Subcutaneous adipose tissue (tissue), 4 donors: ENCODE data around the gene GRB2. TPM values are rescaled to one million over a fixed set of nuclear protein-coding genes. Genes with fewer than 3 reads are reported as not detected.

Experiments used
- total RNA-seq, 4 donors: library from RNA; depleted of rRNA; stranded (reverse); fragments of >200 nt; gene quantifications; one replicate each; pipeline ENCODE4 v1.1.0, GENCODE V29; 2016
- TF ChIP-seq, protein P1 (sequence below): fragments of 450-650 bp; IDR thresholded peaks from one replicate; pipeline ENCODE4 v1.5.1; 2016; ENCODE audit warnings: low read depth, mild to moderate bottlenecking, control low read depth, antibody characterized with exemption, moderate library complexity

Gene GRB2
- total RNA-seq, 4 donors from 2014 or later: 69.3 to 133 (median 114) TPM

DNA sequence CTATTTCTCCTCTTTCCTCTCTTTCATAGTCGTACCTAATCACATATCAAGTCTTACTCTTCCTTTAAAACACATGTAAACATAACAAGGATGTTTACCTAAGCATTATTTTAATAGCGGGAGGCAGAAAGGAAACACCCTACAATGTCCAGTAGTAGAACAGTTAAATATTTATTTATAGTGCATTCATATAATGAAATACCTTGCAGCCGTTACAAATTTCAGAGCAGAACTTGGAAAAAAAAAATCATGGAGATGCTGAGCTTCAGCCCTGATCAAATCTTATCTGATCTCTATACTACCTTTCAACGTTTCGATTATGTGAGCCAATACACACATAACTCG, 39.6 kb downstream of the GRB2 start:
- TF ChIP-seq, protein P1, sequence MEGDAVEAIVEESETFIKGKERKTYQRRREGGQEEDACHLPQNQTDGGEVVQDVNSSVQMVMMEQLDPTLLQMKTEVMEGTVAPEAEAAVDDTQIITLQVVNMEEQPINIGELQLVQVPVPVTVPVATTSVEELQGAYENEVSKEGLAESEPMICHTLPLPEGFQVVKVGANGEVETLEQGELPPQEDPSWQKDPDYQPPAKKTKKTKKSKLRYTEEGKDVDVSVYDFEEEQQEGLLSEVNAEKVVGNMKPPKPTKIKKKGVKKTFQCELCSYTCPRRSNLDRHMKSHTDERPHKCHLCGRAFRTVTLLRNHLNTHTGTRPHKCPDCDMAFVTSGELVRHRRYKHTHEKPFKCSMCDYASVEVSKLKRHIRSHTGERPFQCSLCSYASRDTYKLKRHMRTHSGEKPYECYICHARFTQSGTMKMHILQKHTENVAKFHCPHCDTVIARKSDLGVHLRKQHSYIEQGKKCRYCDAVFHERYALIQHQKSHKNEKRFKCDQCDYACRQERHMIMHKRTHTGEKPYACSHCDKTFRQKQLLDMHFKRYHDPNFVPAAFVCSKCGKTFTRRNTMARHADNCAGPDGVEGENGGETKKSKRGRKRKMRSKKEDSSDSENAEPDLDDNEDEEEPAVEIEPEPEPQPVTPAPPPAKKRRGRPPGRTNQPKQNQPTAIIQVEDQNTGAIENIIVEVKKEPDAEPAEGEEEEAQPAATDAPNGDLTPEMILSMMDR: no peak

DNA sequence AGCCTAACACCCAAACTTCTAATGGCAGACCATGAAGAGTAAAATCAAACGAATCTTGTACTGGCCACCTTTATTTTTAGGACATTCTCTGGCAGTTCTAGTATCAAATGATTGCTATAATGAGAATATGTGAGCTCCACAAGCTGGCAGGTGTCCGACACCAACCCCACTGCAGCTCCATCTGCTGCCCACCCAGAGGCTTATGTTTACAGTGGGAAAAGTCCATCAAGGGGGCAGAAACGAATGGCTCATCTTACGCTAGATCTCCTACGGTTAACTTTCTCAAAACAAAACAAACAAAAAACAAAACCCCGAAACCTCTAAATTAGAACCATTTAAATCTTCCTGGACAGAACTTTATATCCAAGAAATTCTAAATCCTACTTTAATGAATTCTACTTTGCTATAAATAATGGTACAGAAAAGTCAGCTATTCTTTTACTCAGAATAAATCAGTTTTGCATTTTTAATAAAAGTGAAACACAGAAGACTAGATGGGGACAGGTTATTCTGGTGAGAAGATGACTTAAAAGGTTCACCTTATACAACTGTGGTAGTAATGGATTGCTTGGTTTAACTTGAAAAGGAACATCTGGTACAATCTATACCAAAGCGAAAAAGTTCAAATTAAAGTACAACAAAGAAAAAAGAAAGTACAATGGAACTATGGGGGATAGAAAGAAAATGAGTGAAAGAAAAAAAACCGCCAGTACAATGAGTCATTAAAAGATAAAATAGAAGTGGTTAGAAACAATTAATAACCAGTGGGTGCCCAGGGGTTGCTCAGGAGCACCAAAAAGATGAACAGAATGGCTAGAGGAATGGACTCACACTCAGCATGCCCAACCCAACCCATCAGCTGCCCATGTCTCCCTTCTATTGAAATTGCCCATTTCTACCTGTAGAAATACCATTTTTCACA, 40.2 kb downstream of the GRB2 start:
- TF ChIP-seq, protein P1: no peak

DNA sequence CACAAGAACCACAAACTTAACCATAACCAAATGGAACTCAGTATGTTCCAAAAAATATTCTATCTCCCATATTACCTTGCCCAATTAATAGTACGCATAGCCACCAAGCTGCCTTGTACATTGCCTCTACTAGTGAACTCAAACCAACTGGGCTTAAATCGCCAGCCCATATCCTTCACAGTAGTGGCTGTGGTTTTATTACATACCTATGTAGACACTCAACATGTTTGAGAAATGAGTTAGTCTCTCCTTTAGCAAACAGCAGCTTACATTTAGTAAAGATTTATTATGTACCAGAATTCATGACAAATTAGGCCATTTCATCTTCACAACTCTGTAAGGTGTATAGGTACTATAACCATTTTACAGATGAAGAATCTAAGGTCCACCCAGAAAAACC, 41.4 kb downstream of the GRB2 start:
- TF ChIP-seq, protein P1: no peak

DNA sequence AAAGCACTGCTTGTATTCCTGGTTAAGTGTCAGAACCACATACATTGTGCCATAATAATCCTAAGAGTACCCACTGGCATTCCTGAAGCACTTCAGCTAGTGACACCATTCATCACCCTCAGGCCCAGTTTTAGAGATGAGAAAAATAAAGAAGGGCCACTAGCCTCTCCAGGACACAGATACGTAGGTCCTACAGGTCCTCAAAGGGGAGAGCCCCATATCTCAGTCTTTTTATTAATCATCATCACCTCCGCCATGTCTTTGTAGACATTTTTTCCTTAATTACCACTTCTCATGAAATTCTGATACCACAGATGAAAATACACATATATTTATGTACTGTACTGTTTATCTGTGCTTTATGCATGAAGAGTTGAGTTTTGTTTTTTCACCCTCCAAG, 43.5 kb downstream of the GRB2 start:
- TF ChIP-seq, protein P1: no peak

DNA sequence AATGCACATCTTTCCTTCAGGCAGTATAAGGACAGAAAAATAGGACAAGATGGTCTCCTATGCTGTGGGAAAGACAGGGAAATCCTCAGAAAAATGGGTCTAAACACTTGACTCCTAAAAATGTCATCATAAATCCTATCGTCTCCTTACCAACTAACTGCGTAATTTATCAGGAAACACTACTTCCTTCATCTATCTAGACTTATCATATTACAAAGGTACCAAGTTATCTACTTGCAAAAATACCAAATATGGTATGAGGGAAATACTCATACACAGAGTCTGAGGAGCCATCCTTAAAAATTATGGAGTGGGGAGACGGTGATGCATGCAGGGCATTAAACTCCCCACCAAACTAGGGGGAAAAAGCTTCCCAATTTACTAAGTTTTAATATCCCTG, 44.1 kb downstream of the GRB2 start:
- TF ChIP-seq, protein P1: no peak

DNA sequence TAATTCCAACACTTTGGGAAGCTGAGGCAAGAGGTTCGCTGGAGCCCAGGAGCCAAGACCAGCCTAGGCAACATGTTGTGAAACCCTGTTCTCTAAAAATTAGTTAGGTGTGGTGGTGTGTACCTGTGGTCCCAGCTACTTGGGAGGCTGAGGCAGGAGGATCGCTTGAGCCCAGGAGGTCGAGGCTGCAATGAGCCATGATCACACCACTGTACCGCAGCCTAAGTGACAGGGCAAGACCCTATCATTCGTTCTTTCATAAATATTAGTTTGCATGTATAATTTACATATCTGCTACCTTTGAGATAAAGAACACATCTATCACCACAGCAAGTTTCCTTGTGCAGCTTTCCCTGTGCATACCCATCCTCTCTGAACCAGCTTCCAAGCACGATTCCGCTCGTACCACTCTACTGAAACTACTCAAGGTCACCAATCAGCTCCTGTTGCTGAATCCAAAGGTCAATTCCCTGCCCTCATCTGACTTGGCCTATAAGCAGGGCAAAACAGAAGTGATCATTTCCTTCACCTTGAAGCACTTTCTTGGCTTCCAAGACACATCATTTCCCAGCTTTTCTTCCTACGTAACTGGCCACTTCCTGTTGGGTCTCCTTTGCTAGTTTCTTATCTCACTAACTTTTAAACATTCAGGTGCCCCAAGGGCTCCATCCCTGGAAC, 49.1 kb downstream of the GRB2 start:
- TF ChIP-seq, protein P1: no peak

DNA sequence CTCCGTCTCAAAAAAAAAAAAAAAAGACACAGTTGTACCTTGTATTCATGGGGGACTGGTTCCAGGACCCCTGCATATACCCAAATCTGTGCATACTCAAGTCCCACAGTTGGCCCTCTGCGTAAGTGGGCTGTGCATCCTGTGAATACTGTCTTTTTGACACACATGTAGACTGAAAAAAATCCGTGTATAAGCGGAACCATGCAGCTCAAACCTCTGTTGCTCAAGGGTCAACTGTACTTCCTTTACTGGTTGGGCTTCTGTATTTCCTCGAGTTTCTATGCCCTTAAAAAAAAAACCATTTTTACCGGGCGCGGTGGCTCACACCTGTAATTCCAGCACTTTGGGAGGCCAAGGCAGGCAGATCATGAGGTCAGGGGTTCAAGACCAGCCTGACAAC, 52.3 kb downstream of the GRB2 start:
- TF ChIP-seq, protein P1: no peak
